Stimulated activated memory B cell treated with anti-CD40 and anti-IgM and Interleukin-4, amounts not matched to agents 10 μg/mL and 1 μg/mL and 100 μg/mL, for 72 hours (primary cell): ENCODE measurements around the gene PPP1R15A.
"Not testable (repeated sequence)": the region's sequence is repeated elsewhere in the genome, so short reads cannot be mapped to it uniquely, and the experiment has no call there.

Source experiments
- ATAC-seq: fragments of 150-1000 bp; cut with Tn5 transposase; 2 replicates; pipeline ENCODE4 v1.10.0; 2021
- H3K27ac Mint-ChIP-seq: one replicate; pipeline ENCODE4 v1.8.0; 2022; ENCODE audit warnings: mild to moderate bottlenecking, mixed read lengths
- H3K27me3 Mint-ChIP-seq: one replicate; pipeline ENCODE4 v1.8.0; 2022; ENCODE audit warnings: mixed read lengths
- H3K36me3 Mint-ChIP-seq: one replicate; pipeline ENCODE4 v1.8.0; 2022; ENCODE audit warnings: mixed read lengths
- H3K4me1 Mint-ChIP-seq: one replicate; pipeline ENCODE4 v1.8.0; 2022; ENCODE audit warnings: mixed read lengths
- H3K4me3 Mint-ChIP-seq: one replicate; pipeline ENCODE4 v1.8.0; 2022; ENCODE audit warnings: mild to moderate bottlenecking, moderate library complexity, mixed read lengths
- H3K9me3 Mint-ChIP-seq: one replicate; pipeline ENCODE4 v1.8.0; 2022; ENCODE audit warnings: mixed read lengths

The PPP1R15A gene

DNA sequence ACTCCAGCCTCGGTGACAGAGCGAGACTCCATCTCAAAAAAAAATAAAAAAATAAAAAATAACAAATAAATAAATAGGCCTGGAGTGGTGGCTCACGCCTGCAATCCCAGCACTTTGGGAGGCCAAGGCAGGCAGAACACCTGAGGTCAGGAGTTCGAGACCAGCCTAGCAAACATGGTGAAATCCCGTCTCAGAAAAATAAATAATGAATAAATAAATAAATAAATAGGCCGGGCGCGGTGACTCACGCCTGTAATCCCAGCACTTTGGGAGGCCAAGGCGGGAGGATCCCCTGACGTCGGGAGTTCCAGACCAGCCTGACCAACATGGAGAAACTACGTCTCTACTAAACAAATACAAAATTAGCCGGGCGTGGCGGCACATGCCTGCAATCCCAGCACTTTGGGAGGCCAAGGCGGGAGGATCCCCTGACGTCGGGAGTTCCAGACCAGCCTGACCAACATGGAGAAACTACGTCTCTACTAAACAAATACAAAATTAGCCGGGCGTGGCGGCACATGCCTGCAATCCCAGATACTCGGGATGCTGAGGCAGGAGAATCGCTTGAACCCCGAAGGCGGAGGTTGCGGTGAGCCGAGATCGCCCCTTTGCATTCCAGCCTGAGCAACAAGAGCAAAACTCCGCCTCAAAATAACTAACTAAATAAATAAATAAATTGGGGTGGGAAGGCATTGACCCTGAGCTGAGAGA lies 595 bp upstream of the PPP1R15A start:
- not testable (repeated sequence) for H3K9me3 Mint-ChIP-seq, ATAC-seq
- Mint-ChIP-seq H3K4me3 (peak overlapping the region; percentile 99), H3K27me3 (peaks cover 20% of the 10 kb centered on the region), H3K27ac (peak overlapping the region; percentile 100), H3K4me1 (peaks cover 40% of the 10 kb centered on the region), H3K36me3 (peaks cover 43% of the 10 kb centered on the region)

- peaks cover 47% of the 10 kb centered on the region for H3K36me3 Mint-ChIP-seq
Observed at GRCh38 chr19:48872884-48873475, 759 bp downstream of the PPP1R15A start.

DNA sequence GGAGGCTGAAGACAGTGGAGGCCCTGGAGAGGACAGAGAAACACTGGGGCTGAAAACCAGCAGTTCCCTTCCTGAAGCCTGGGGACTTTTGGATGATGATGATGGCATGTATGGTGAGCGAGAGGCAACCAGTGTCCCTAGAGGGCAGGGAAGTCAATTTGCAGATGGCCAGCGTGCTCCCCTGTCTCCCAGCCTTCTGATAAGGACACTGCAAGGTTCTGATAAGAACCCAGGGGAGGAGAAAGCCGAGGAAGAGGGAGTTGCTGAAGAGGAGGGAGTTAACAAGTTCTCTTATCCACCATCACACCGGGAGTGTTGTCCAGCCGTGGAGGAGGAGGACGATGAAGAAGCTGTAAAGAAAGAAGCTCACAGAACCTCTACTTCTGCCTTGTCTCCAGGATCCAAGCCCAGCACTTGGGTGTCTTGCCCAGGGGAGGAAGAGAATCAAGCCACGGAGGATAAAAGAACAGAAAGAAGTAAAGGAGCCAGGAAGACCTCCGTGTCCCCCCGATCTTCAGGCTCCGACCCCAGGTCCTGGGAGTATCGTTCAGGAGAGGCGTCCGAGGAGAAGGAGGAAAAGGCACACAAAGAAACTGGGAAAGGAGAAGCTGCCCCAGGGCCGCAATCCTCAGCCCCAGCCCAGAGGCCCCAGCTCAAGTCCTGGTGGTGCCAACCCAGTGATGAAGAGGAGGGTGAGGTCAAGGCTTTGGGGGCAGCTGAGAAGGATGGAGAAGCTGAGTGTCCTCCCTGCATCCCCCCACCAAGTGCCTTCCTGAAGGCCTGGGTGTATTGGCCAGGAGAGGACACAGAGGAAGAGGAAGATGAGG lies 1.5 kb downstream of the PPP1R15A start:
- Mint-ChIP-seq H3K27me3 (no peaks in the 10 kb centered on the region), H3K4me1 (peaks cover 41% of the 10 kb centered on the region), H3K4me3 (peak overlapping the region; percentile 99), H3K36me3 (peaks cover 54% of the 10 kb centered on the region), H3K9me3 (no peaks in the 10 kb centered on the region), H3K27ac (peak overlapping the region; percentile 100)
- ATAC-seq, result no peak

More at GRCh38 chr19:48872884-48873475, 759 bp downstream of the PPP1R15A start:
- H3K9me3 Mint-ChIP-seq, result no peaks in the 10 kb centered on the region
- peak overlapping the region; percentile 99 for H3K4me3 Mint-ChIP-seq
- peak overlapping the region; percentile 100 for H3K27ac Mint-ChIP-seq
- peak; percentile 69 for ATAC-seq
- H3K27me3 Mint-ChIP-seq, result peaks cover 6% of the 10 kb centered on the region
- peaks cover 43% of the 10 kb centered on the region for H3K4me1 Mint-ChIP-seq

GRCh38 chr19:48874303-48875135 lies 2.3 kb downstream of the PPP1R15A start:
- Mint-ChIP-seq H3K9me3 (no peaks in the 10 kb centered on the region), H3K36me3 (peaks cover 55% of the 10 kb centered on the region), H3K27ac (peak overlapping the region; percentile 100), H3K4me1 (peaks cover 39% of the 10 kb centered on the region), H3K27me3 (no peaks in the 10 kb centered on the region), H3K4me3 (peak overlapping the region; percentile 99)
- no peak for ATAC-seq

DNA sequence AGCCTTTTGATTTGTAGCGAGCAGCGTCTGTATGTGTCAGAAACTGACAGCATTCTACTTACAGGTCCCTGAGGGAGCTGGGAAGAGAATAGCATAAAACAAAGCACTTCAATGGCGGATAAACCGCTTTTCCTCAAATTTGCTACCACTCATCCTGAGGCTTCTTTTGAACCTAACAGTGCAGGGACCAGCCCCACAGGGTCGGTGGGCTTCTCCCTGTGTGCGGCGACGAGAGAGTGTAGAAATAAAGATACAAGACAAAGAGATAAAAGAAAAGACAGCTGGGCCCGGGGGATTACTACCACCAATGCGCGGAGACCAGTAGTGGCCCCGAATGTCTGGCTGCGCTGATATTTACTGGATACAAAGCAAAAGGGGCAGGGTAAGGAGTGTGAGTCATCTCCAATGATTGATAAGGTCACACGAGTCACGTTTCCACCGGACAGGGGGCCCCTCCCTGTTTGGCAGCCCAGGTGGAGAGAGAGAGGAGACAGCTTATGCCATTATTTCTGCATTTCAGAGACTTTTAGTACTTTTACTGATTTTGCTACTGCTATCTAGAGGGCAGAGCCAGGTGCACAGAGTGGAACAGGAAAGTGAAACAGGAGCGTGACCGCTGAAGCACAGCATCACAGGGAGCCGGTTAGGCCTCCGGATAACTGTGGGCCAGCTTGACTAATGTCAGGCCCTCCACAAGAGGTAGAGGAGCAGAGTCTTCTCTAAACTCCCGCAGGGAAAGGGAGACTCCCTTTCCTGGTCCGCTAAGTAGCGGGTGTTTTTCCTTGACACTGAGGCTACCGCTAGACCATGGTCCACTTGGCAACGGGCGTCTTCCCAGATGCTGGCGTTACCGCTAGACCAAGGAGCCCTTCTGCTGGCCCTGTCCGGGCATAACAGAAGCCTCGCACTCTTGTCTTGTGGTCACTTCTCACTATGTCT lies 4.1 kb downstream of the PPP1R15A start:
- ATAC-seq, H3K27me3 Mint-ChIP-seq, H3K9me3 Mint-ChIP-seq: not testable (repeated sequence)
- peaks cover 45% of the 10 kb centered on the region for H3K4me1 Mint-ChIP-seq
- H3K27ac Mint-ChIP-seq, result peak overlapping the region; percentile 100
- peaks cover 55% of the 10 kb centered on the region for H3K36me3 Mint-ChIP-seq
- peak overlapping the region; percentile 99 for H3K4me3 Mint-ChIP-seq

DNA sequence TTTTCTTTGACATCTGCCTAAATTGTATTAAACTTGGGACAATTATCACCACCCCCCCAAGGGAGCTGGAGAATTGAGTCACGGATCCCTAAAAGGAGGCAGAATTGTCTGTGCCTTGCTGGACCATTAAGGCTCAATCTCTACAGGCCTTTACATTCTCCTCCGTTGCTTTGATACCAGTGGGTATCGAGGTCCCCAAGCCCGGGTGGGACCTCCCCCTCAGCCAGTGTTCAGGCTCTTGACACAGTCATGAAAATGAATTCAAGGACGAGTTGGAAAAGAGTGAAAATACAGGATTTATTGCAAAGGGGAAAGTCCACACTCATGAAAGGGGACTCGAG lies 5.6 kb downstream of the PPP1R15A start:
- Mint-ChIP-seq H3K27ac (peak overlapping the region; percentile 100), H3K9me3 (no peaks in the 10 kb centered on the region), H3K27me3 (no peaks in the 10 kb centered on the region), H3K36me3 (peaks cover 49% of the 10 kb centered on the region), H3K4me1 (peaks cover 50% of the 10 kb centered on the region), H3K4me3 (no peak overlapping the region)
- no peak for ATAC-seq

GRCh38 chr19:48878196-48879024 lies 6.2 kb downstream of the PPP1R15A start:
- H3K36me3 Mint-ChIP-seq, result peaks cover 44% of the 10 kb centered on the region
- no peaks in the 10 kb centered on the region for H3K9me3 Mint-ChIP-seq
- peak overlapping the region; percentile 100 for H3K27ac Mint-ChIP-seq
- H3K4me1 Mint-ChIP-seq, result peaks cover 48% of the 10 kb centered on the region
- no peak for ATAC-seq
- H3K4me3 Mint-ChIP-seq, result no peak overlapping the region
- no peaks in the 10 kb centered on the region for H3K27me3 Mint-ChIP-seq

- Mint-ChIP-seq H3K4me1 (peaks cover 45% of the 10 kb centered on the region), H3K27ac (no peak overlapping the region), H3K27me3 (no peaks in the 10 kb centered on the region), H3K36me3 (peaks cover 36% of the 10 kb centered on the region), H3K9me3 (no peaks in the 10 kb centered on the region), H3K4me3 (no peak overlapping the region)
- no peak for ATAC-seq
Observed at GRCh38 chr19:48879025-48879637, 6.9 kb downstream of the PPP1R15A start.

GRCh38 chr19:48879696-48880095 lies 7.5 kb downstream of the PPP1R15A start:
- not testable (repeated sequence) for ATAC-seq, H3K9me3 Mint-ChIP-seq, H3K27ac Mint-ChIP-seq, H3K27me3 Mint-ChIP-seq, H3K4me3 Mint-ChIP-seq
- peaks cover 39% of the 10 kb centered on the region for H3K4me1 Mint-ChIP-seq
- H3K36me3 Mint-ChIP-seq, result peaks cover 31% of the 10 kb centered on the region

DNA sequence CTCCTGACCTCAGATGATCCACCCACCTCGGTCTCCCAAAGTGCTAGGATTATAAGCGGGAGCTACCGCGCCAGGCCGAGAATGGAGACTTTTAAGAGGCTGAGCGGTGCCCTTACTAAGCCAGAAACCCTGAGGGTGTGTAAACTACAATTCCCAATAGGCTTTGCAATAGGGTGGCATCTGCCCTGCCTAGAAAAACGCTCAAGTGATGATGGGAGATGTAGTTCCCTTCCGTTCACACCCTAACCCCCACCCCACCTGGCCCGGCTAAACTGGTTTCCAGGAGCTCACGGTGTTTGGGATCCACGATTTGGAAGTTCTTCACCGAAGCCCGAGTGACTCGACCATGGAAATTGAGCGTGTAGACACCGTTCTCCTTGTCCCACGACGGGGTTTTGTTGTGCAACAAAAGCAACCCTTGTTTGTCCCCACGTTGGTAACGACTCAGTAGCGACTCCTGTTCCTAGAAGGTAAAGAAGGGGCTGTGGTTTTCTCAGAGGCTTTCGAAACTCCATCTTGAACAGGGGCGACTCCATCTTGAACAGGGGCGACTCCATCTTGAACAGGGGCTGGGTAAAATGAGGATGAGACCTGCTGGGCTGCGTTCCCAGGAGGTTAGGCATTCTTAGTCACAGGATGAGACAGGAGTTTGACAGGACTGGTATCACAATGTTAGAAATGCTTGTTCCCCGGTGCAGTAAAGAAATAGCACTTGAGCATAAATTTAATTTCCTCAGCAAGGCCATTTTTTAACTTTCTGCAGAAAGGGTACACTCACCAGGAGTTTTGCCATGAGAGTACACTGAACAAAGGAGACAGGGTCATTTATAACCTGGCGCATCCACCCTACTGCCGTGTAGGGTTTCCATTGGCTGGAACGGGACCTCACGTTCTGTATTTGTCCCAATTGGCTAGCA lies 9.8 kb downstream of the PPP1R15A start:
- no peaks in the 10 kb centered on the region for H3K9me3 Mint-ChIP-seq
- H3K27me3 Mint-ChIP-seq, result no peaks in the 10 kb centered on the region
- no peak overlapping the region for H3K27ac Mint-ChIP-seq
- H3K4me3 Mint-ChIP-seq, result no peak overlapping the region
- H3K4me1 Mint-ChIP-seq, result peaks cover 43% of the 10 kb centered on the region
- peak; percentile 73 for ATAC-seq
- H3K36me3 Mint-ChIP-seq, result peaks cover 12% of the 10 kb centered on the region

- Mint-ChIP-seq H3K27me3 (no peaks in the 10 kb centered on the region), H3K36me3 (peaks cover under 1% of the 10 kb centered on the region), H3K27ac (peak overlapping the region; percentile 39), H3K4me3 (no peak overlapping the region), H3K9me3 (no peaks in the 10 kb centered on the region), H3K4me1 (peaks cover 30% of the 10 kb centered on the region)
- no peak for ATAC-seq
Observed at GRCh38 chr19:48883726-48884125, 11.5 kb downstream of the PPP1R15A start.

GRCh38 chr19:48887861-48888612 lies 15.8 kb downstream of the PPP1R15A start:
- Mint-ChIP-seq H3K36me3 (no peaks in the 10 kb centered on the region), H3K27ac (no peak overlapping the region), H3K9me3 (no peaks in the 10 kb centered on the region), H3K27me3 (no peaks in the 10 kb centered on the region), H3K4me1 (peaks cover 40% of the 10 kb centered on the region), H3K4me3 (no peak overlapping the region)
- no peak for ATAC-seq
